Motor neuron (in vitro differentiated cells): ENCODE data around the gene ADGRG6. TPM values are rescaled to one million over a fixed set of nuclear protein-coding genes. Genes with fewer than 3 reads are reported as not detected.

Experiments used
- ATAC-seq, 8 experiments: fragments of 200-7000 bp; cut with Tn5 transposase; replicated peaks in 6 of 8; 2 replicates each; pipeline ENCODE4 v1.8.0; 2021; ENCODE audit warnings: mild to moderate bottlenecking in 8 of 8, moderate library complexity in 8 of 8
- H3K27ac ChIP-seq, 2 donors: fragments of 250-450 bp; sonication (Bioruptor Pico); 2 replicates each; pipeline ENCODE4 v1.9.0; 2021; ENCODE audit warnings: antibody characterized with exemption in 2 of 2, mild to moderate bottlenecking in 2 of 2, moderate library complexity in 1 of 2
- H3K4me1 ChIP-seq, 2 donors: fragments of 250-450 bp; sonication (Bioruptor Pico); replicated peaks in 1 of 2; 2 replicates each; pipeline ENCODE4 v1.6.1; 2021; ENCODE audit warnings: antibody characterized with exemption in 2 of 2, mild to moderate bottlenecking in 2 of 2, moderate library complexity in 1 of 2
- H3K4me3 ChIP-seq, 5 donors: fragments of 250-450 bp; sonication (Bioruptor Pico); 2 replicates each; pipeline ENCODE4 v1.9.0; 2021; ENCODE audit warnings: antibody characterized with exemption in 5 of 5, mild to moderate bottlenecking in 5 of 5, moderate library complexity in 4 of 5
- WGBS, 10 experiments: fragments of 450-650 bp; shearing (Covaris generic); methylation state at CpG; one replicate each; pipeline ENCODE4 v1.0.0; 2022; 5-methylcytosine and 5-hydroxymethylcytosine counted together
- in situ Hi-C, 9 experiments: fragments of 400-800 bp; cut with MboI; loops; one replicate each; pipeline ENCODE4 v1.15.0; 2021; ENCODE audit warnings: low sequenced_read_pairs in 9 of 9, low pct_unique_long_range_greater_than_20kb in 2 of 9; ENCODE audit not compliant: unreplicated experiment in 9 of 9
- total RNA-seq, 8 experiments: library from RNA; unstranded; fragments of 300-600 nt; gene quantifications; 2 replicates each; pipeline versions ENCODE4 v1.2.3 to v1.2.4, GENCODE V29; 2022

ADGRG6 gene
- total RNA-seq, 8 experiments from 2014 or later = 0.07 to 0.71 (median 0.53) TPM

GRCh38 chr6:142316791-142317368, 15.1 kb downstream of the ADGRG6 start:
- in situ Hi-C loops = no loop called here
- 9 to 100% (median 100%) methylated on average over 1 of the region's 1 CpG; no CpG with 5 or more reads in 2 of the 10 experiments for WGBS, 10 experiments

GRCh38 chr6:142318714-142319113, 16.9 kb downstream of the ADGRG6 start:
- 67 to 100% (median 82%) methylated on average over 1 of the region's 1 CpG; no CpG with 5 or more reads in 4 of the 10 experiments for WGBS, 10 experiments
- in situ Hi-C loops = no loop called here
- no peak for ATAC-seq

More at GRCh38 chr6:142316791-142317368, 15.1 kb downstream of the ADGRG6 start:
- Histone ChIP-seq H3K4me3 (no peak overlapping the region), H3K27ac (no peak overlapping the region), H3K4me1 (no peaks in the 10 kb centered on the region)
- no peak for ATAC-seq

GRCh38 chr6:142320366-142320765, 18.6 kb downstream of the ADGRG6 start:
- Histone ChIP-seq H3K4me3 (no peak overlapping the region), H3K4me1 (no peaks in the 10 kb centered on the region), H3K27ac (no peak overlapping the region)
- in situ Hi-C loops = no loop called here
- no peak for ATAC-seq
- 32 to 100% (median 76%) methylated on average over 1 to 3 of the region's 3 CpGs; no CpG with 5 or more reads in 2 of the 10 experiments for WGBS, 10 experiments

More at GRCh38 chr6:142318714-142319113, 16.9 kb downstream of the ADGRG6 start:
- H3K27ac ChIP-seq = no peak overlapping the region
- no peak overlapping the region for H3K4me3 ChIP-seq
- no peaks in the 10 kb centered on the region for H3K4me1 ChIP-seq

DNA sequence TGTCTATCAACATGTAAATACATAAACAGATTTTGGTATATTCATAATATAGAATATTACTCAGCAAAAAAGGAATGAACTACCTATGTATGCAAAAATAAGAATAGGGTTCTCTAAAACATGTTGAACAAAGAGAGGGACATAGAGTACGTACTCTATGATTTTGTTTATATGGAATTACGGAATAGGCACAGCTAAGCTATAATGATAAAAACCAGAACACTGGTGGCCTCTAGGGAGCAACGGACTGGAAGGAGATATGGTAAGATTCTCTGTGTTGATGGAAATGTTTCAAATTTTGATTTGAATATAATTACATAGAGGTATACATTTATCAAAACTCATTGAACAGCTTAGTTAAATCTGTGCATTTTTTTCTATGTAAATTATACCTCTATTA, 19.6 kb downstream of the ADGRG6 start:
- 53 to 100% (median 88%) methylated on average over 2 to 3 of the region's 3 CpGs for WGBS, 10 experiments
- no peak for ATAC-seq
- H3K27ac ChIP-seq = no peak overlapping the region
- peaks cover 0 to 1% of the 10 kb centered on the region in 2 donors for H3K4me1 ChIP-seq
- H3K4me3 ChIP-seq = no peak overlapping the region
- in situ Hi-C loops = no loop called here

GRCh38 chr6:142322066-142322465, 20.3 kb downstream of the ADGRG6 start:
- in situ Hi-C loops = no loop called here
- WGBS, 10 experiments = 81 to 100% (median 97%) methylated on average over 1 to 5 of the region's 5 CpGs; no CpG with 5 or more reads in 4 of the 10 experiments
- peaks cover 0 to 4% of the 10 kb centered on the region in 2 donors for H3K4me1 ChIP-seq
- H3K4me3 ChIP-seq = no peak overlapping the region
- ATAC-seq = no peak
- H3K27ac ChIP-seq = no peak overlapping the region

DNA sequence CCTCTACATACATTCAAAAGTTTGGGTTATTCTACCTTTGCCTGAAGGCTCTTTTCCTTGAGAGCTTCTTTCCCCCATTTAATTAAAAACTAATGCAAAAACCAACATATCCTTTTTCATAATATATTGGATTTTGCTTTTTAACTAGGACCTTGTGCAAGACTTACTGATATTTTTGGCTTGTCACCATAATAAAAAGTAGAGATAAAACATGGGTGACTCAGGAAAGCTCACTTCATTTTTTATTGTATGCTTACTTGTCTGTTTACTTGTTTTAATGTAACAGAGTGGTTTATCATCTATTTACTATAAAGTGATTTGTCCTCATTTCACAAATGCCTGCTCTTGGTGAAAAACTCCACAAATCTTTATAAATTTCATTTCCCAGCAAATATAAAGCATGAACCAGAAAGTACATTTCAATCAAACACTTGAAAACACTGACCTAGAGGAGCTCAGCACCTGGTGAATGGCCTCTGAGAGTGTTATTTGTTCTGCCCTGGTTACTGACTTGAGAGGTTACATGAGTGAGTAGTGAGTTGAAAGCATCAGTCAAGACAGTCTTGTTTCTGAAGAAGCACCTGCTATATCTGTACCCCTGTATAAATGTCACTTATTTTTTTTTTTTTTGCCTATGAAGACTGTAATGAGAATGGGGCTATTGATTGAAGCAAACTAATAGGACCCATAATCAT, 20.8 kb downstream of the ADGRG6 start:
- H3K27ac ChIP-seq = no peak overlapping the region
- in situ Hi-C loops = no loop called here
- H3K4me3 ChIP-seq = no peak overlapping the region
- ATAC-seq = no peak
- H3K4me1 ChIP-seq = peaks cover 0 to 4% of the 10 kb centered on the region in 2 donors

- H3K4me1 ChIP-seq = peaks cover 0 to 4% of the 10 kb centered on the region in 2 donors
- no peak for ATAC-seq
- WGBS, 10 experiments = 53 to 100% (median 94%) methylated on average over 1 to 6 of the region's 6 CpGs; no CpG with 5 or more reads in 1 of the 10 experiments
- H3K27ac ChIP-seq = no peak overlapping the region
- no peak overlapping the region for H3K4me3 ChIP-seq
- in situ Hi-C loops = no loop called here
Measured at GRCh38 chr6:142323377-142323776, 21.6 kb downstream of the ADGRG6 start.

DNA sequence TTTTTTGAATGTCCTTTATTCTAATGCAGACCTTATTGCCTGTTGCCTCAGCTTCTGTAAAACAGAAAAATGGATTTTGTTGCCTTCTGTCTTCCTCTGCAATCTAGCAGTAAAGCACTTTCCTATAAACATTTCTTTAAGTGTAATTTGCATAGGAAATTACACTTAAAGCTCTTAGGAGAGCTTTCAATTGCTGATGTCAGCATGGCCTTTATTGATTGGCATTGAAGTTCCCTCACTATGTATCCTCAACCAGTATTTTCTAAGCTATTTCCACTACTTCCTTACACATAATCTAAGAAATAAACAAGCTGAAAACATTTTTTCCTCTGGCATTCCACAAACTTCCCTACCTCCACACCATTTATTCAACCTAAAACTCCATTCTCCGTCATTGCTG, 22.3 kb downstream of the ADGRG6 start:
- no peak overlapping the region for H3K27ac ChIP-seq
- no peak overlapping the region for H3K4me3 ChIP-seq
- WGBS, 10 experiments = 80 to 100% (median 91%) methylated on average over 1 of the region's 1 CpG; no CpG with 5 or more reads in 3 of the 10 experiments
- ATAC-seq = no peak
- in situ Hi-C loops = no loop called here
- H3K4me1 ChIP-seq = peaks cover 0 to 4% of the 10 kb centered on the region in 2 donors

- WGBS, 10 experiments = 56 to 100% (median 77%) methylated on average over 2 to 3 of the region's 3 CpGs; no CpG with 5 or more reads in 4 of the 10 experiments
- no peak overlapping the region for H3K4me3 ChIP-seq
- H3K4me1 ChIP-seq = peaks cover 1 to 9% of the 10 kb centered on the region in 2 donors
- H3K27ac ChIP-seq = no peak overlapping the region
- no peak for ATAC-seq
- in situ Hi-C loops = no loop called here
Measured at GRCh38 chr6:142325111-142325510, 23.3 kb downstream of the ADGRG6 start.

DNA sequence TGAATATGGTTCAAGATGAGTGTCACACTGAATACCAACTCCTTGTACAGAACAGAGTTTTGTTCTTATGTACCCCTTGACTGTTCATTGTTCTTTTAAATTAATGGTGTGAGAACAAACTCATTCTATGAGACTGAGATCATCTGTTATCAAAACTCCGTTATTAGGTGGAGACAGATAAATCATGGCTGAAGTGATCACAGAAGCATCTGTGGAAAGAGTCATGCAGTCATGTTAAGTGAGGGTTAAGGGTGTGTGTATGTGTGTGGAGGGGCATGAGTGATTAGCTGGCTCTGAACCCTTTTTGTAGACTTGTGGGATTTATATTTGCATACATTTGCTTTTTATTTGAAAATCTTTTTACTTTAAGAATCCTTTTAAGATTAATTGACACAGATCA, 24.7 kb downstream of the ADGRG6 start:
- ATAC-seq = peak in 2 of 8 experiments; percentile 18 to 34
- H3K27ac ChIP-seq = no peak overlapping the region
- H3K4me3 ChIP-seq = no peak overlapping the region
- peaks cover 5 to 20% of the 10 kb centered on the region in 2 donors for H3K4me1 ChIP-seq
- 0 to 75% (median 33%) methylated on average over 1 of the region's 1 CpG; no CpG with 5 or more reads in 1 of the 10 experiments for WGBS, 10 experiments
- in situ Hi-C loops = no loop called here

DNA sequence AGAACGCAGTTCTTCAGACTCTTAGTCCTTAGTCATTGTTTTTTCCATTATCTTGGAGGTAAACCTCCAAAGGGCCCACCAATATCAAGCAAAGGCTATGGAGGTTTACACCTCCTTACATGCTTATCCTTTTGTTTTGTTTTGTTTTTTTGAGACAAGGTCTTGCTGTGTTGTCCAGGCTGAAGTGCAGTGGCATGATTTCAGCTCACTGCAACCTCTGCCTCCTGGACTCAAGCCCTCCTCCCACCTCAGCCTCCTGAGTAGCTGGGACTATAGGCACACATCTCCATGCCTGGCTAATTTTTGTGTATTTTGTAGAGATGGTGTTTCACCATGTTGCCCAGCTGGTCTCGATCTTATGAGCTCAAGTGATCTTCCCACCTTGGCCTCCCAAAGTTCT, 26.3 kb downstream of the ADGRG6 start:
- Histone ChIP-seq H3K4me3 (no peak overlapping the region), H3K27ac (no peak overlapping the region), H3K4me1 (peaks cover 5 to 22% of the 10 kb centered on the region in 2 donors)
- in situ Hi-C loops = no loop called here
- WGBS, 10 experiments = 88 to 100% (median 100%) methylated on average over 1 to 2 of the region's 2 CpGs; no CpG with 5 or more reads in 1 of the 10 experiments
- no peak for ATAC-seq

- in situ Hi-C loops = no loop called here
- Histone ChIP-seq H3K27ac (no peak overlapping the region), H3K4me3 (no peak overlapping the region), H3K4me1 (peaks cover 5 to 22% of the 10 kb centered on the region in 2 donors)
- no peak for ATAC-seq
- 59 to 100% (median 80%) methylated on average over 1 to 3 of the region's 3 CpGs; no CpG with 5 or more reads in 1 of the 10 experiments for WGBS, 10 experiments
Measured at GRCh38 chr6:142329486-142330113, 27.8 kb downstream of the ADGRG6 start.

- Histone ChIP-seq H3K4me1 (peaks cover 5 to 22% of the 10 kb centered on the region in 2 donors), H3K4me3 (no peak overlapping the region), H3K27ac (no peak overlapping the region)
- in situ Hi-C loops = no loop called here
- WGBS, 10 experiments = 20 to 86% (median 40%) methylated on average over 1 to 2 of the region's 2 CpGs; no CpG with 5 or more reads in 3 of the 10 experiments
- peak in 5 of 8 experiments; percentile 55 to 88 (median 67) for ATAC-seq
Measured at GRCh38 chr6:142331075-142331551, 29.3 kb downstream of the ADGRG6 start.
